GDM1 (cell line): Measurements from ENCODE around the gene SOX9.

Experiments
- DNase-seq: peaks from one replicate; lab custom pipeline; 2025; lab: John Stamatoyannopoulos, UW

SOX9 gene

GRCh38 chr17:72120642-72121163, at the start of gene SOX9:
Gene SOX9 (plus strand): TSS chr17:72121020. CDS start chr17:72121392, 372 bp downstream.
- no peak for DNase-seq

- DNase-seq, result no peak
Observed at GRCh38 chr17:72071330-72071729, 49.5 kb upstream of the SOX9 start.

- DNase-seq, result no peak
Observed at GRCh38 chr17:72075995-72076677, 44.7 kb upstream of the SOX9 start.

- DNase-seq, result no peak
Observed at GRCh38 chr17:72076678-72077030, 44.2 kb upstream of the SOX9 start.

- no peak for DNase-seq
Observed at GRCh38 chr17:72077326-72077960, 43.4 kb upstream of the SOX9 start.

- DNase-seq, result no peak
Observed at GRCh38 chr17:72079700-72080099, 41.1 kb upstream of the SOX9 start.

- DNase-seq, result no peak
Observed at GRCh38 chr17:72087876-72088275, 32.9 kb upstream of the SOX9 start.

GRCh38 chr17:72089453-72089987, 31.3 kb upstream of the SOX9 start:
- DNase-seq, result no peak

- no peak for DNase-seq
Observed at GRCh38 chr17:72090108-72090507, 30.7 kb upstream of the SOX9 start.

GRCh38 chr17:72092710-72093322, 28.0 kb upstream of the SOX9 start:
- DNase-seq, result no peak

GRCh38 chr17:72093707-72094106, 27.1 kb upstream of the SOX9 start:
- no peak for DNase-seq

GRCh38 chr17:72095316-72095715, 25.5 kb upstream of the SOX9 start:
- DNase-seq, result no peak

- no peak for DNase-seq
Observed at GRCh38 chr17:72097144-72097543, 23.7 kb upstream of the SOX9 start.

- no peak for DNase-seq
Observed at GRCh38 chr17:72099919-72100318, 20.9 kb upstream of the SOX9 start.

- DNase-seq, result no peak
Observed at GRCh38 chr17:72100470-72100869, 20.4 kb upstream of the SOX9 start.

- no peak for DNase-seq
Observed at GRCh38 chr17:72101526-72101925, 19.3 kb upstream of the SOX9 start.

- DNase-seq, result no peak
Observed at GRCh38 chr17:72102366-72102765, 18.5 kb upstream of the SOX9 start.

- no peak for DNase-seq
Observed at GRCh38 chr17:72104164-72104862, 16.5 kb upstream of the SOX9 start.

GRCh38 chr17:72104863-72105234, 16.0 kb upstream of the SOX9 start:
- no peak for DNase-seq

GRCh38 chr17:72107100-72107499, 13.7 kb upstream of the SOX9 start:
- no peak for DNase-seq

GRCh38 chr17:72110231-72110941, 10.4 kb upstream of the SOX9 start:
- DNase-seq, result no peak

- no peak for DNase-seq
Observed at GRCh38 chr17:72110942-72111318, 9.9 kb upstream of the SOX9 start.
